Measurements from ENCODE around the gene PATJ. TPM values are rescaled to one million over a fixed set of nuclear protein-coding genes. Genes with fewer than 3 reads are reported as not detected.
"Not testable (repeated sequence)": the region's sequence is repeated elsewhere in the genome, so short reads cannot be mapped to it uniquely, and the experiment has no call there.

PATJ gene
- total RNA-seq, 1 experiment from 2014 or later, result 47.3 TPM

- H3K9ac ChIP-seq (ENCODE audit: extremely low read depth, insufficient read length, low read length); H3K9me3 Mint-ChIP-seq; H2AFZ ChIP-seq (ENCODE audit: low read length); H4K20me1 ChIP-seq (ENCODE audit: control insufficient read depth, insufficient read depth, insufficient read length); H4K8ac ChIP-seq (replicated peaks; ENCODE audit: insufficient read length, low read depth, low read length); H4K5ac ChIP-seq (ENCODE audit: insufficient read length, low read depth, low read length); H3K23ac ChIP-seq (ENCODE audit: insufficient read length, low read depth, low read length); H2BK12ac ChIP-seq (ENCODE audit: insufficient read length, low read depth, low read length); H4K91ac ChIP-seq (ENCODE audit: insufficient read length, low read depth, low read length); H2AK5ac ChIP-seq (ENCODE audit: insufficient read length, low read length); H3K14ac ChIP-seq (ENCODE audit: insufficient read depth, low read length); H3K27me3 Mint-ChIP-seq (ENCODE audit: low read depth); H3K23me2 ChIP-seq (ENCODE audit: insufficient read length, low read depth, low read length, poor library complexity, severe bottlenecking); DNase-seq; H3K27me3 ChIP-seq (ENCODE audit: insufficient read depth, low read length); H3K79me1 ChIP-seq (ENCODE audit: insufficient read depth, low read depth, low read length, poor library complexity, severe bottlenecking); H3K79me2 ChIP-seq (ENCODE audit: insufficient read depth, low read length); H3K36me3 Mint-ChIP-seq (ENCODE audit: insufficient read depth in 1 of 3, low read depth in 3 of 3); H2BK15ac ChIP-seq (ENCODE audit: low read depth, low read length); H3K4ac ChIP-seq (ENCODE audit: low read depth, low read length); H3T11ph ChIP-seq (ENCODE audit: low read length); H2BK20ac ChIP-seq (ENCODE audit: low read depth, low read length, poor library complexity, severe bottlenecking); H3K56ac ChIP-seq (ENCODE audit: insufficient read length, low read depth, low read length); H3K9me3 ChIP-seq (ENCODE audit: control insufficient read depth, low read depth, low read length); H3K18ac ChIP-seq (ENCODE audit: insufficient read length, low read depth, low read length); H2BK120ac ChIP-seq (ENCODE audit: low read depth, low read length, poor library complexity, severe bottlenecking): not testable (repeated sequence)
- H3K4me1 Mint-ChIP-seq, result peaks cover 60 to 61% of the 10 kb centered on the region in 2 experiments
- H2BK5ac ChIP-seq (ENCODE audit: insufficient read length, low read length), result peak overlapping the region; percentile 75
- peak overlapping the region; percentile 77 for H3K27ac ChIP-seq (ENCODE audit: insufficient read length, low read depth, low read length)
- peak overlapping the region; percentile 91 to 99 (median 96) for H3K27ac Mint-ChIP-seq
- peak overlapping the region; percentile 65 for H3K4me2 ChIP-seq (ENCODE audit: insufficient read depth, insufficient read length, low read length)
- H3K4me1 ChIP-seq (ENCODE audit: insufficient read depth, low read length), result peaks cover 11% of the 10 kb centered on the region; the same call in 1 of the 2 replicates
- no CpG with 5 or more reads among the region's 11 CpGs for WGBS (ENCODE audit: extremely low coverage, insufficient read length, low lambda C conversion rate)
- peak overlapping the region; percentile 34 to 54 for H3K4me3 Mint-ChIP-seq
Observed at GRCh38 chr1:62183164-62184020, 441.1 kb downstream of the PATJ start.

All from H9 (cell line).